Peyer's patch (tissue), 4 donors: ENCODE measurements around the gene ENTPD1. TPM values are rescaled to one million over a fixed set of nuclear protein-coding genes. Genes with fewer than 3 reads are reported as not detected.

Source experiments
- total RNA-seq, 4 donors: library from RNA; depleted of rRNA; stranded (reverse); fragments of >200 nt; gene quantifications; one replicate each; pipeline ENCODE4 v1.1.0, GENCODE V29; 2016

The ENTPD1 gene
- total RNA-seq, 4 donors from 2014 or later = 5.8 to 73.4 (median 16.8) TPM

Other genes starting within 250 kb of the ENTPD1 start
- gene SORBS1, start 194.8 kb upstream of the ENTPD1 start, total RNA-seq = 10 to 100 TPM; 34.3 to 57.1 (median 48.7) TPM
- 100 to 1,000 TPM; 108 to 319 (median 206) TPM for gene ALDH18A1, start 99.5 kb upstream of the ENTPD1 start, total RNA-seq
- gene TCTN3, start 62.2 kb upstream of the ENTPD1 start, total RNA-seq = 10 to 100 TPM in 3 of 4 donors, 1 to 10 TPM in 1; 5.0 to 27.1 (median 24.0) TPM
- 10 to 100 TPM in 1 of 4 donors, 1 to 10 TPM in 3; 1.1 to 30.5 (median 2.0) TPM for gene CC2D2B, start 151.8 kb downstream of the ENTPD1 start, total RNA-seq